DMS 273 (cell line): Measurements from ENCODE around the gene NAP1L5.

Experiments
- DNase-seq: peaks from one replicate; lab custom pipeline; 2025; ENCODE audit not compliant: unreplicated experiment; lab: John Stamatoyannopoulos, UW

Gene NAP1L5

DNA sequence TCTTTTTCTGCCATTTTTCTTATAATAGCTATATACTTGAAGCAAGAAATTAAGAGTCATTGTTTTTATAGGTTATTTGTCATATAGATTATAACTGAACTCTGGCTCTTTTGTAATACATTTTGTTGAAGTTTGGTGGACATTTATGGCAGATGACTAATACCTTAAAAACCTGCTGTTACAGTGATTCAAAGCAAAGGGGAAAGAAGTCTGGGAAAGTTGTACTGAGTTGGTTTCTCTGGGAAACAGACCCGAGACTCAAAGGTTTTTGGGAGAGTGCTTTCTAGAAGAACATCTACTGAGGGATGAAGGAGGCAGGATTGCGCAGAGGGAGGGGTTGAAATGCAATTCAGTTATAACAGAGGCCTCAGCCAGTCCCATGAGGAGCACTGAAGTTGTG, 35.9 kb downstream of the NAP1L5 start:
- DNase-seq = no peak

DNA sequence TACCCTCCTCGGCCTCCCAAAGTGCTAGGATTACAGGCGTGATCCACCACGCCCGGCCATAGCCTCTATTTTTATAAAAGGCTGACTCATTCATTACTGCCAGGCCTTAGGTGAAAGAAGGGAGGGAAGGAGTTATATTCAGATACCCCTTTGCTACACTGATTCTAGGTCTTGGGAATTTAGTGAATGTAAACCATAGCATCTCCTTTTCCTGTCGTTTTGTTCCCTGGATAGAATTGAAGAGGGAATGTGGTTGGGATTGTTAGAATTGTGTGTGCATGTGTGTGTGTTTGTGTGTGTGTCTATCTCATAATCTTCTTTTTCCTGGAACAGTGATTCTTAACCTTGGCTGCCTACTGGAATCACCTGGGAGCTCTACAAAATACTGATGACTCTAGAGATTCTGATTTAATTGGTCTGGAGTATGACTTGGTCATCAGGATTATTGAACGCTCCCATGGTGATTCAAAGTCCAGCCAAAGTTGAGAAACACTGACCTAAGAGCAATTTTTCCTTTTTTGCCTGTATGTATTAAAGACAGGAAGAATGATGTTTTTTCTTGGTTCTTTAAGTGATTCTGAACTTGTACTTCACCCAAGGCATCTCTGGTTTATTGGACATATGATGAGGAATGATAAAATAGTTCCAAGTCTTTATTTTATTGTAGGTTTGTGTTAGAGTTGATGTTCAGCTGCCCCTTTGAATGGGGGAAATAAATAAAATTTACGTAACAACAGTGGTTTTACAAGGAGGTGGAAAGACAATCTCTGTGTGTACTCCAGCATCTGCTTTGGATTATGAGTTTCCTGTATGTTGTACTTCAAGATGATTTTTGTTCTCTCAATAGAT, 37.0 kb downstream of the NAP1L5 start:
- DNase-seq = no peak

- DNase-seq = no peak
Measured at GRCh38 chr4:88659890-88660208, 37.8 kb downstream of the NAP1L5 start.

- peak; percentile 64 for DNase-seq
Measured at GRCh38 chr4:88659055-88659889, 38.4 kb downstream of the NAP1L5 start.

DNA sequence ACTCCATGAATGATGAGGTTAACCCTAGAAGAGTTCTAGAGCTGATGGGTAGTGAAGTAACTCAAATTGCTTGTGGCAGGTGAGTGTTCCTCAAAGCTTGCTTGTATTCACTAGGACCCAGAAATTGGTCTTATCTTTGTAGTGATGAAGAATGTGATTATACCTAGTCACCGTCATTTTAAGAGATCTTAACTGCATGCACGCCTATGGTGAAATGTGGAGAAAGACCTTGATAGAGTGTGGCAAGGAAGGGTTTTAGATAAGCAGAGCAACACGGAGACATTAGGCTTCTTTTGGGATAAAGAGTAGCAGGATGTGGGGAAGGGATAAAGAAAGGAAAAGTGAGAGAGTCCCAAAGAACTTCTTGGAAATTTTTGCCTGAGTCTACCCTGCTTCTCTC, 42.4 kb downstream of the NAP1L5 start:
- DNase-seq = no peak

DNA sequence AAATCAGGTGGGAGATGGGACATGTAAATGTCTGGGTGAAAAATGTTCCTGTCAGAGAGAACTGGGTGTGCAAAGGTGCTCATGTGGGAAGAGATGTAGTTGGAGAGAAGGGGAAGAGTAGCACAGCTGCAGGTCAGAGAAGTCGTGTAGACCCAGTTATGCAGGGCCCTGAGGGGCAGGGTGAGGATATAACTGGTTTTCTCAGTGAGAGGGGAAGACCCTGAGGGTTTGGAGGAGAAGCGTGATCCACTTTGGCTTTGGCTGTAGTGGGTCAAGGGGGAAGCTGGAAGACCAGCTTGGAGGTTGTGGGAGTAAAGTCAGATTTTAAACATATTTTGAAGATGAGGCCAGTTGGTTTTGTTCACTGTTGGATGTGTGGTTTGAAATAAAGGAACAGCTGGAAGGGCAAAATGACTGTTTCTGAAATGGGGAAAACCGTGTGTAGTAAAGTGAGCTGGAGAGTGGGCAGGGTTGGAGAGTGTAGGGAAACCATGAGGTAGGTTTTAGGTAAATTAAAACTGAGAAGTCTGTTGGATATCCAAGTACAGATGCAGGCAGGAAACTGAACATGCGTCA, 44.2 kb downstream of the NAP1L5 start:
- no peak for DNase-seq

- no peak for DNase-seq
Measured at GRCh38 chr4:88649716-88650115, 47.9 kb downstream of the NAP1L5 start.

DNA sequence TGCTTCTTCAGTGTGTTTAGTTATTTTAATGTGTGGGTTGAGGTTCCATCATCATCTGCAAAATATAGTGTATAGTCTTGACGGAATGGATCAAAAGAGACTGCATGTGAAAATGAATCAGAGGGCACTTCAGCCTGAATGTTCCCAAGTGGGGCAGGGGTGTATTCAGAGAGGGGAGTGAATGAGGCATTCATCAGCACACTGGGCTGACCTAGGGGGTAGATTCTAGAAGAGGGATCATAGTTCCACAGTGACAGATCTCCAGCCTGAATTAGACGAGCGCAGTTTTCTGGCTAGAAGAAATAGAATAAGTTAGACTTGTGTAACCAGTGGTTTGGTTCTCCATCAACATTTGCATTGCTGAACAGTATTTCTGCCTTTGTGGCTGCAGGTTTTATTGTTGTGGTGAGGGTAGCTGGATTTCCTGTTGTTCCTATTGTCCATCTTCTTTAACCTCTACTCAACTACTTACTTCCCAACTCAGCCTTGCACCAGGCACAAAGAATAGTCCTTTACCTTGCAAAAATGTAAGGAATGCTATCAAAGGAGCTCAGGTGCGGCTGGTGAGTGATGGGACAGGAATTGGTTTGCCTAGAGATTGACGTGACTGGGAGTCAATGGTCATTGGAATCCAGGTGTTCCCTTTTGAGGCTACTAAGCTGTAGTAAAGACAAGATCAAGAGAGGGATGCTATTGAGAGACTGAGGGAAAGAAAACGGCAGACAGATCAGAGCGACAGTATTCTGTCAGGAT, 50.9 kb downstream of the NAP1L5 start:
- no peak for DNase-seq

DNA sequence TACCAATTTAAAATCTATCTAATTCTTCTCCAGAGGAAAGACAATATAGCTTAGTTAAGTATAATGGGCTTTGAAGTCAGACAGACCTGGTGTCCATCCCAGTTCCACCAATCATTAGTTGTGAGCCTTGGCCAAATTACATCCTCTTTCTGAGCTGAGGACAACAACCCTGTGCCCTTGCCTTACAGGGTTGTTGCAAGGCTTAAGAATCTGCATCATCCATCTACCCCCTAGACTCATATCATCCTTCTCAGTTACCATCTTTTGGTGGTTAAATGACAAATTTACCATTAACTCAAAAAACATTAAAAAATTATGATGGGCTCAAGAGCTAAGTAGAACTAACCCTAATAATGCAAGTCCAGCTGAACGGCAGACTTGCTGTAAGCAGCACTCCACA, 51.6 kb downstream of the NAP1L5 start:
- no peak for DNase-seq
